B cell (primary cell): ENCODE measurements around the gene TMED1. TPM values are rescaled to one million over a fixed set of nuclear protein-coding genes. Genes with fewer than 3 reads are reported as not detected.
A peak's percentile ranks its signal among the peaks of the same experiment; 100 is the strongest.

Experiments used
- ATAC-seq: fragments of 200-7000 bp; cut with Tn5 transposase; one replicate; pipeline ENCODE4 v1.10.0; 2021; ENCODE audit warnings: low read depth, mild to moderate bottlenecking, moderate number of reproducible peaks, moderate library complexity
- CTCF ChIA-PET: fragments of 350-600 bp; sonication (Branson Sonifier 250); formaldehyde crosslinking; loops from one replicate; lab custom pipeline; 2021; ENCODE audit warnings: antibody characterized with exemption, inconsistent platforms; lab: Charles Lee
- POLR2A ChIA-PET: fragments of 350-600 bp; sonication (Branson Sonifier 250); formaldehyde crosslinking; loops from one replicate; lab custom pipeline; 2021; ENCODE audit warnings: antibody characterized with exemption; lab: Charles Lee
- DNase-seq: peaks from one replicate; pipeline ENCODE4 v3.0.0; 2013
- H2AFZ ChIP-seq: 2 replicates; pipeline ENCODE4 v1.6.1; 2012; ENCODE audit warnings: mild to moderate bottlenecking, low read depth, low read length; ENCODE audit not compliant: insufficient read depth, poor library complexity, severe bottlenecking
- H3K27ac ChIP-seq, 2 donors: 1 replicate in 1 of 2; 2 replicates in 1 of 2; pipeline ENCODE4 v1.5.1; 2012 to 2013; ENCODE audit warnings: low read length in 2 of 2, mild to moderate bottlenecking in 2 of 2, moderate library complexity in 1 of 2
- H3K27me3 ChIP-seq, 4 experiments: fragments of 200-600 bp in 1 of 4; sonication (generic) in 1 of 4; replicated peaks in 1 of 4; 1 replicate in 2 of 4; 2 replicates in 2 of 4; pipeline versions ENCODE4 v1.6.1 to v1.7.0; 2013 to 2016; ENCODE audit warnings: low read length in 3 of 4, mild to moderate bottlenecking in 2 of 4, mixed read lengths in 1 of 4, moderate library complexity in 1 of 4; ENCODE audit not compliant: insufficient read depth in 4 of 4, control insufficient read depth in 3 of 4; ENCODE audit errors: control extremely low read depth in 1 of 4
- H3K36me3 ChIP-seq, 2 experiments: replicated peaks in 1 of 2; 1 replicate in 1 of 2; 2 replicates in 1 of 2; pipeline versions ENCODE4 v1.6.1 to v1.7.1; 2013; ENCODE audit warnings: low read length in 1 of 2; ENCODE audit not compliant: insufficient read depth in 2 of 2, control insufficient read depth in 1 of 2; ENCODE audit errors: control extremely low read depth in 1 of 2, extremely low read depth in 1 of 2
- H3K4me1 ChIP-seq, 2 donors: fragments of 200-600 bp in 1 of 2; sonication (generic) in 1 of 2; 1 replicate in 1 of 2; 2 replicates in 1 of 2; pipeline versions ENCODE4 v1.5.1 to v1.6.1; 2013 to 2017; ENCODE audit warnings: low read length in 2 of 2; ENCODE audit not compliant: control insufficient read depth in 2 of 2, insufficient read depth in 2 of 2
- H3K4me2 ChIP-seq: replicated peaks from 2 replicates; pipeline ENCODE3; 2012; ENCODE audit warnings: mild to moderate bottlenecking, low read depth, low read length; ENCODE audit not compliant: poor library complexity, severe bottlenecking
- H3K4me3 ChIP-seq, 5 experiments: fragments of 200-600 bp in 1 of 5; sonication (generic) in 1 of 5; 1 replicate in 3 of 5; 2 replicates in 2 of 5; pipeline versions ENCODE4 v1.5.1 to v1.7.0; 2011 to 2016; ENCODE audit warnings: low read length in 4 of 5, mild to moderate bottlenecking in 4 of 5, low read depth in 2 of 5, control low read depth in 1 of 5, moderate library complexity in 1 of 5; ENCODE audit not compliant: insufficient read depth in 1 of 5; ENCODE audit errors: control extremely low read depth in 1 of 5, extremely low read depth in 1 of 5
- H3K79me2 ChIP-seq: fragments of 200-600 bp; sonication (generic); one replicate; pipeline ENCODE4 v1.6.0; 2016; ENCODE audit warnings: low read length; ENCODE audit not compliant: control insufficient read depth, insufficient read depth
- H3K9ac ChIP-seq: fragments of 200-600 bp; sonication (generic); 2 replicates; pipeline ENCODE4 v1.6.1; 2017; ENCODE audit warnings: mild to moderate bottlenecking, low read length, moderate library complexity
- H3K9me3 ChIP-seq, 3 donors: one replicate each; pipeline versions ENCODE4 v1.6.1 to v1.7.1; 2013; ENCODE audit warnings: low read length in 2 of 3; ENCODE audit not compliant: control insufficient read depth in 2 of 3, insufficient read depth in 1 of 3; ENCODE audit errors: control extremely low read depth in 1 of 3
- H4K20me1 ChIP-seq: 2 replicates; pipeline ENCODE4 v1.6.0; 2012; ENCODE audit warnings: mild to moderate bottlenecking, low read length; ENCODE audit not compliant: insufficient read depth, control insufficient read depth, poor library complexity, severe bottlenecking
- H3K27ac Mint-ChIP-seq: one replicate; pipeline ENCODE4 v1.8.0; 2021; ENCODE audit warnings: mixed read lengths
- H3K27me3 Mint-ChIP-seq: one replicate; pipeline ENCODE4 v1.8.0; 2021; ENCODE audit warnings: mixed read lengths
- H3K4me1 Mint-ChIP-seq: one replicate; pipeline ENCODE4 v1.8.0; 2021; ENCODE audit warnings: mixed read lengths
- H3K4me3 Mint-ChIP-seq: one replicate; pipeline ENCODE4 v1.8.0; 2021; ENCODE audit warnings: mixed read lengths
- H3K9me3 Mint-ChIP-seq: one replicate; pipeline ENCODE4 v1.8.0; 2022; ENCODE audit warnings: mixed read lengths; ENCODE audit not compliant: insufficient read depth
- EZH2 ChIP-seq: IDR thresholded peaks from 2 replicates; pipeline ENCODE4 v1.6.1; 2012; ENCODE audit warnings: borderline replicate concordance, low read depth, mild to moderate bottlenecking, moderate library complexity, low read length; ENCODE audit not compliant: insufficient read depth, poor library complexity, severe bottlenecking
- WGBS: methylation state at CpG from one replicate; pipeline ENCODE4 v1.1.5; 2013; ENCODE audit warnings: missing lambda C conversion rate; ENCODE audit not compliant: insufficient coverage; 5-methylcytosine and 5-hydroxymethylcytosine counted together
- intact Hi-C: fragments of 100-400 bp; cut with micrococcal nuclease; formaldehyde crosslinking; loops from one replicate; pipeline ENCODE4 v1.10.0; 2022
- polyA plus RNA-seq: library from polyadenylated mRNA; depleted of rRNA; stranded (reverse); fragments of >200 nt; gene quantifications from 2 replicates; pipeline ENCODE4 v1.2.3, GENCODE V29; 2012
- total RNA-seq, 2 donors: library from RNA; stranded (reverse); fragments of 120-200 nt in 1 of 2; gene quantifications; 1 replicate in 1 of 2; 2 replicates in 1 of 2; pipeline versions ENCODE4 v1.2.3 to v1.2.4, GENCODE V29; 2013 to 2022
- TF ChIP-seq, protein P1 (sequence below): fragments of 200-600 bp; IDR thresholded peaks from one replicate; pipeline ENCODE4 v1.8.0; 2022; ENCODE audit warnings: antibody characterized with exemption, mild to moderate bottlenecking

TMED1 gene
- total and polyA plus RNA-seq, 2 donors (not counting 1 experiment from before 2014, with no cell fraction given), result 10.8 to 14.7 TPM

DNA sequence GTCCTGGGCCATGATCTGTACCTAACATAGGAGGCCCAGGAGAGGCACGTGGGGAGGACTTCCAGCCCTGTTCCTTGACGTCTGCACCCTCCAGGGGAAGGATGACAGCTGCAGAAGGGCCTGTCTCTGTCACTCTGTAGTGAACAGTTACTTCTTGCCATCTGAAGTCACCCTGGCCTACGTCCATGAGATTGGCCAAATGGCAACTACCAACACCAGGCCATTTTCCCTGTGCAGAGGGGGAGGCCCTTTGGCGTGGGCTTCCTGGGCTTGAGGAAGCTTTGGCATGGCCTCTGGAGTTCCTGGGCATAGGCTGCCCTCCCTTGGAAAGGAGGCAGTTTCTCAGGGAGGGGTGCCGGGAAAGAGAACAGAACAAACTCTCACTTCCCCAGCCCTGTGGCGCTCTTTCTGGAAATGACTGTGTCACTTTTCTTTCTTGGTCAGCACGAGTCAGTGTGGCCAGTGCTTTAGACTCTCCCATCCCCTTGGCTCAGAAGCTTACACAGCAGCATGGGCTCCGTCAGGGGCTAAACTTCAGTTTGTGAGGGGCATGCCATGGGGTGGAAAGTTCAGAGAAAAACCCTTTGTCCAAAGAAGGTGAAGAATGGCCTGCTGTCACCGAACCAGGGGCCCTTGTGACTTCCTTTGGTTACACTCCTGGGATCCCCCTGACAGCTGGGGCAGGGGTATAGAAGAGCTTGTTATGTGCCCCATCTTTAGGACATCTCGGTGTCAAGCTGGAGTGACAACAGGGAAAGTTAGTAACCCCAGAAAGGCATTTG lies 40.6 kb upstream of the TMED1 start:
- ATAC-seq (no peak), DNase-seq (no peak)
- H4K20me1 ChIP-seq, result peaks cover 44% of the 10 kb centered on the region
- Mint-ChIP-seq H3K27ac (peak overlapping the region; percentile 65), H3K4me1 (peaks cover 43% of the 10 kb centered on the region), H3K27me3 (no peaks in the 10 kb centered on the region), H3K9me3 (no peaks in the 10 kb centered on the region), H3K4me3 (peak overlapping the region; percentile 50)
- intact Hi-C loops, result loop anchor here (10.0 kb wide), 1 partner anchor 278 kb away; the partner anchor contains the start of gene SPC24
- H3K4me3 ChIP-seq, result no peak overlapping the region
- no peak overlapping the region for H3K9ac ChIP-seq
- ChIA-PET CTCF (interaction anchor here (1.2 to 1.5 kb wide), 2 partner anchors 12 to 14 kb away, joined by 3 to 5 read pairs; no protein-coding TSS in a partner anchor), POLR2A (no interaction called here)
- H3K4me2 ChIP-seq, result peak overlapping the region; percentile 26
- TF ChIP-seq, protein P1, sequence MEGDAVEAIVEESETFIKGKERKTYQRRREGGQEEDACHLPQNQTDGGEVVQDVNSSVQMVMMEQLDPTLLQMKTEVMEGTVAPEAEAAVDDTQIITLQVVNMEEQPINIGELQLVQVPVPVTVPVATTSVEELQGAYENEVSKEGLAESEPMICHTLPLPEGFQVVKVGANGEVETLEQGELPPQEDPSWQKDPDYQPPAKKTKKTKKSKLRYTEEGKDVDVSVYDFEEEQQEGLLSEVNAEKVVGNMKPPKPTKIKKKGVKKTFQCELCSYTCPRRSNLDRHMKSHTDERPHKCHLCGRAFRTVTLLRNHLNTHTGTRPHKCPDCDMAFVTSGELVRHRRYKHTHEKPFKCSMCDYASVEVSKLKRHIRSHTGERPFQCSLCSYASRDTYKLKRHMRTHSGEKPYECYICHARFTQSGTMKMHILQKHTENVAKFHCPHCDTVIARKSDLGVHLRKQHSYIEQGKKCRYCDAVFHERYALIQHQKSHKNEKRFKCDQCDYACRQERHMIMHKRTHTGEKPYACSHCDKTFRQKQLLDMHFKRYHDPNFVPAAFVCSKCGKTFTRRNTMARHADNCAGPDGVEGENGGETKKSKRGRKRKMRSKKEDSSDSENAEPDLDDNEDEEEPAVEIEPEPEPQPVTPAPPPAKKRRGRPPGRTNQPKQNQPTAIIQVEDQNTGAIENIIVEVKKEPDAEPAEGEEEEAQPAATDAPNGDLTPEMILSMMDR, result no peak
- TF ChIP-seq EZH2, result no peak
- H3K79me2 ChIP-seq, result peaks cover 97% of the 10 kb centered on the region
- peaks cover 0 to 1% of the 10 kb centered on the region in 2 experiments for H3K36me3 ChIP-seq
- peaks cover 0 to 5% (median 0%) of the 10 kb centered on the region in 3 donors for H3K9me3 ChIP-seq
- H3K27ac ChIP-seq, result peak overlapping the region; percentile 17 to 30
- H3K27me3 ChIP-seq, result no peaks in the 10 kb centered on the region
- peaks cover 19 to 42% of the 10 kb centered on the region in 2 donors for H3K4me1 ChIP-seq
- no peak overlapping the region for H2AFZ ChIP-seq
- 43% methylated on average over 6 of the region's 10 CpGs for WGBS

DNA sequence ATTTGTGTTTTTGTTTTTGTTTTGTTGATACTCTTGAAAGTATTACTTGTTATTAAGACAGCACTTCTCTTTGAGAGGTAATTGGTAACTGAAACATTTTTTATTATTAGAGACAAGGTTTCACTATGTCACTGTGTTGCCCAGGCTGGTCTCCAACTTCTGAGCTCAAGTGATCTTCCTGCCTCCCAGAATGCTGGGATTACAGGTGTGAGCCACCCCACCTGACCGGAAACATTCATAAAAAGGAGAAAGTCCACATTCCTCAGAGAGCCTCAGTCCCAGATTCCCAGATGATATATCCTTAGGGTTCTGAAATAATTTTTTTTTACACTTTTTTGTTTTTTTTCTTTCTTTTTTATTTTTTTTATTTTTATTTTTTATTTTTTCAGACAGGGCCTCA lies 38.0 kb upstream of the TMED1 start:
- no peak overlapping the region for H3K4me2 ChIP-seq
- H3K4me1 ChIP-seq, result peaks cover 29 to 54% of the 10 kb centered on the region in 2 donors
- no peak overlapping the region for H3K9ac ChIP-seq
- Mint-ChIP-seq H3K27me3 (no peaks in the 10 kb centered on the region), H3K4me3 (peak overlapping the region; percentile 57), H3K27ac (no peak overlapping the region), H3K9me3 (no peaks in the 10 kb centered on the region), H3K4me1 (peaks cover 48% of the 10 kb centered on the region)
- no peak overlapping the region for H3K4me3 ChIP-seq
- WGBS, result no CpG with 5 or more reads among the region's 1 CpG
- H3K27me3 ChIP-seq, result no peaks in the 10 kb centered on the region
- no peak overlapping the region for H3K27ac ChIP-seq
- no peak for ATAC-seq
- DNase-seq, result no peak
- intact Hi-C loops, result loop anchor here (5.0 to 10.0 kb wide), 2 partner anchors 222 to 281 kb away; partner anchors contain the start of genes ILF3 and SPC24
- H4K20me1 ChIP-seq, result peaks cover 18% of the 10 kb centered on the region
- peaks cover 0 to under 1% (median 0%) of the 10 kb centered on the region in 3 donors for H3K9me3 ChIP-seq
- TF ChIP-seq, protein P1, result no peak
- no peak for TF ChIP-seq EZH2
- CTCF ChIA-PET, result interaction anchor here (0.6 to 1.9 kb wide), 2 partner anchors 10 to 325 kb away, joined by 3 to 10 read pairs; no protein-coding TSS in a partner anchor
- peaks cover 80% of the 10 kb centered on the region for H3K79me2 ChIP-seq
- POLR2A ChIA-PET, result no interaction called here
- H3K36me3 ChIP-seq, result peaks cover 0 to 1% of the 10 kb centered on the region in 2 experiments
- no peak overlapping the region for H2AFZ ChIP-seq
